BLaER1 (cell line): ENCODE measurements around the gene KCNF1.

Experiments
- H3K27ac ChIP-seq: shearing (Covaris generic); formaldehyde crosslinking; 2 replicates; pipeline ENCODE4 v1.8.1; 2022
- H3K27me3 ChIP-seq: shearing (Covaris generic); formaldehyde crosslinking; 2 replicates; pipeline ENCODE4 v1.8.1; 2022
- H3K36me3 ChIP-seq: shearing (Covaris generic); formaldehyde crosslinking; 2 replicates; pipeline ENCODE4 v1.8.1; 2022
- H3K4me1 ChIP-seq: shearing (Covaris generic); formaldehyde crosslinking; 2 replicates; pipeline ENCODE4 v1.8.1; 2022
- H3K4me2 ChIP-seq: shearing (Covaris generic); formaldehyde crosslinking; 2 replicates; pipeline ENCODE4 v1.8.1; 2022
- H3K4me3 ChIP-seq: shearing (Covaris generic); formaldehyde crosslinking; 2 replicates; pipeline ENCODE4 v1.8.1; 2022
- H3K9ac ChIP-seq: shearing (Covaris generic); formaldehyde crosslinking; 2 replicates; pipeline ENCODE4 v1.8.1; 2022
- H3K9me3 ChIP-seq: shearing (Covaris generic); formaldehyde crosslinking; 2 replicates; pipeline ENCODE4 v1.8.1; 2022
- H4K20me1 ChIP-seq: shearing (Covaris generic); formaldehyde crosslinking; 2 replicates; pipeline ENCODE4 v1.8.1; 2022
- Cebpa-rat ChIP-seq: shearing (Covaris generic); IDR thresholded peaks from 2 replicates; pipeline ENCODE4 v1.8.1; 2022

The KCNF1 gene

GRCh38 chr2:10924441-10924840 lies 12.7 kb downstream of the KCNF1 start:
- H3K4me2 ChIP-seq: no peak overlapping the region
- no peak for TF ChIP-seq Cebpa-rat
- H3K9me3 ChIP-seq: no peaks in the 10 kb centered on the region
- no peak overlapping the region for H3K9ac ChIP-seq
- no peak overlapping the region for H3K27ac ChIP-seq
- H3K4me3 ChIP-seq: no peak overlapping the region
- H4K20me1 ChIP-seq: no peaks in the 10 kb centered on the region
- no peaks in the 10 kb centered on the region for H3K36me3 ChIP-seq
- H3K4me1 ChIP-seq: peaks cover 41% of the 10 kb centered on the region
- H3K27me3 ChIP-seq: peaks cover 11% of the 10 kb centered on the region; the same call in 1 of the 2 replicates

- H4K20me1 ChIP-seq: no peaks in the 10 kb centered on the region
- no peak overlapping the region for H3K27ac ChIP-seq
- no peaks in the 10 kb centered on the region for H3K36me3 ChIP-seq
- H3K4me3 ChIP-seq: no peak overlapping the region
- no peak overlapping the region for H3K9ac ChIP-seq
- no peak for TF ChIP-seq Cebpa-rat
- H3K27me3 ChIP-seq: peaks cover 11% of the 10 kb centered on the region; the same call in 1 of the 2 replicates
- H3K4me2 ChIP-seq: no peak overlapping the region
- no peaks in the 10 kb centered on the region for H3K9me3 ChIP-seq
- H3K4me1 ChIP-seq: peaks cover 37% of the 10 kb centered on the region
Measured at GRCh38 chr2:10924859-10925258, 13.1 kb downstream of the KCNF1 start.

GRCh38 chr2:10926191-10926820 lies 14.6 kb downstream of the KCNF1 start:
- TF ChIP-seq Cebpa-rat: no peak
- Histone ChIP-seq H3K36me3 (no peaks in the 10 kb centered on the region), H3K4me1 (peaks cover 29% of the 10 kb centered on the region), H3K4me3 (no peak overlapping the region), H3K9ac (no peak overlapping the region), H3K27ac (no peak overlapping the region), H3K4me2 (peak overlapping the region; percentile 58), H4K20me1 (no peaks in the 10 kb centered on the region), H3K9me3 (no peaks in the 10 kb centered on the region), H3K27me3 (peaks cover 11% of the 10 kb centered on the region; the same call in 1 of the 2 replicates)

- peaks cover 51% of the 10 kb centered on the region for H3K4me1 ChIP-seq
- H3K27me3 ChIP-seq: peaks cover 5% of the 10 kb centered on the region; the same call in 1 of the 2 replicates
- no peak overlapping the region for H3K4me3 ChIP-seq
- H3K9ac ChIP-seq: no peak overlapping the region
- no peak overlapping the region for H3K27ac ChIP-seq
- no peaks in the 10 kb centered on the region for H3K36me3 ChIP-seq
- TF ChIP-seq Cebpa-rat: no peak
- H3K4me2 ChIP-seq: peak overlapping the region; percentile 84
- H4K20me1 ChIP-seq: 0 out of 2 replicates have a peak, but pooled peaks cover 5% of the 10 kb centered on the region
- H3K9me3 ChIP-seq: no peaks in the 10 kb centered on the region
Measured at GRCh38 chr2:10930721-10931516, 19.2 kb downstream of the KCNF1 start.

- no peak overlapping the region; the same call in 1 of the 2 replicates for H3K9ac ChIP-seq
Measured at GRCh38 chr2:10931710-10932255, 20.0 kb downstream of the KCNF1 start.

GRCh38 chr2:10932345-10933151 lies 20.8 kb downstream of the KCNF1 start:
- TF ChIP-seq Cebpa-rat: no peak
- Histone ChIP-seq H3K36me3 (no peaks in the 10 kb centered on the region), H3K4me1 (peaks cover 46% of the 10 kb centered on the region), H3K27ac (peak overlapping the region; percentile 58; the same call in 1 of the 2 replicates), H3K9me3 (no peaks in the 10 kb centered on the region), H3K27me3 (no peaks in the 10 kb centered on the region), H4K20me1 (0 out of 2 replicates have a peak, but pooled peaks cover 5% of the 10 kb centered on the region), H3K4me3 (no peak overlapping the region), H3K9ac (no peak overlapping the region; the same call in 1 of the 2 replicates), H3K4me2 (peak overlapping the region; percentile 84)

More at GRCh38 chr2:10931710-10932255, 20.0 kb downstream of the KCNF1 start:
- Histone ChIP-seq H3K4me3 (no peak overlapping the region), H3K27ac (peak overlapping the region; percentile 58; the same call in 1 of the 2 replicates), H3K36me3 (no peaks in the 10 kb centered on the region), H3K4me2 (peak overlapping the region; percentile 84), H3K27me3 (no peaks in the 10 kb centered on the region), H3K4me1 (peaks cover 46% of the 10 kb centered on the region), H4K20me1 (0 out of 2 replicates have a peak, but pooled peaks cover 5% of the 10 kb centered on the region), H3K9me3 (no peaks in the 10 kb centered on the region)
- TF ChIP-seq Cebpa-rat: no peak

GRCh38 chr2:10933700-10934225 lies 22.0 kb downstream of the KCNF1 start:
- no peak overlapping the region for H3K27ac ChIP-seq
- no peak for TF ChIP-seq Cebpa-rat
- no peak overlapping the region for H3K4me3 ChIP-seq
- peaks cover 10% of the 10 kb centered on the region for H3K9me3 ChIP-seq
- peaks cover 46% of the 10 kb centered on the region for H3K4me1 ChIP-seq
- H3K36me3 ChIP-seq: no peaks in the 10 kb centered on the region
- 0 out of 2 replicates have a peak, but pooled peaks cover 5% of the 10 kb centered on the region for H4K20me1 ChIP-seq
- no peak overlapping the region for H3K9ac ChIP-seq
- peak overlapping the region; percentile 24; the same call in 1 of the 2 replicates for H3K4me2 ChIP-seq
- H3K27me3 ChIP-seq: no peaks in the 10 kb centered on the region

GRCh38 chr2:10934308-10934978 lies 22.7 kb downstream of the KCNF1 start:
- Histone ChIP-seq H3K9me3 (peaks cover 17% of the 10 kb centered on the region), H3K27ac (no peak overlapping the region), H3K4me3 (no peak overlapping the region), H4K20me1 (0 out of 2 replicates have a peak, but pooled peaks cover 5% of the 10 kb centered on the region), H3K4me2 (peak overlapping the region; percentile 24; the same call in 1 of the 2 replicates), H3K4me1 (peaks cover 46% of the 10 kb centered on the region), H3K27me3 (no peaks in the 10 kb centered on the region), H3K9ac (no peak overlapping the region), H3K36me3 (no peaks in the 10 kb centered on the region)
- no peak for TF ChIP-seq Cebpa-rat
